Nephron progenitor cell (in vitro differentiated cells): ENCODE results near the gene UBE2E2.
"Not testable (repeated sequence)": the region's sequence is repeated elsewhere in the genome, so short reads cannot be mapped to it uniquely, and the experiment has no call there.

Source experiments
- DNase-seq: peaks from one replicate; pipeline ENCODE4 v3.0.0; 2021
- H3K27ac Mint-ChIP-seq: 2 replicates; pipeline ENCODE4 v1.8.0; 2021; ENCODE audit warnings: mild to moderate bottlenecking, moderate library complexity, mixed read lengths
- H3K27me3 Mint-ChIP-seq: 2 replicates; pipeline ENCODE4 v1.8.0; 2021; ENCODE audit warnings: mild to moderate bottlenecking, low read depth, mixed read lengths; ENCODE audit not compliant: poor library complexity
- H3K36me3 Mint-ChIP-seq: 2 replicates; pipeline ENCODE4 v1.8.0; 2021; ENCODE audit warnings: low read depth, mixed read lengths
- H3K4me1 Mint-ChIP-seq: 2 replicates; pipeline ENCODE4 v1.8.0; 2021; ENCODE audit warnings: mixed read lengths
- H3K4me3 Mint-ChIP-seq: 2 replicates; pipeline ENCODE4 v1.8.0; 2021; ENCODE audit warnings: mild to moderate bottlenecking, moderate library complexity, mixed read lengths
- H3K9me3 Mint-ChIP-seq: 2 replicates; pipeline ENCODE4 v1.8.0; 2021; ENCODE audit warnings: mild to moderate bottlenecking, moderate library complexity, mixed read lengths
- TF ChIP-seq, protein P1 (sequence below): fragments of 200-600 bp; sonication (generic); IDR thresholded peaks from 2 replicates; pipeline ENCODE4 v1.5.0; 2021; ENCODE audit warnings: antibody characterized with exemption

UBE2E2 gene

DNA sequence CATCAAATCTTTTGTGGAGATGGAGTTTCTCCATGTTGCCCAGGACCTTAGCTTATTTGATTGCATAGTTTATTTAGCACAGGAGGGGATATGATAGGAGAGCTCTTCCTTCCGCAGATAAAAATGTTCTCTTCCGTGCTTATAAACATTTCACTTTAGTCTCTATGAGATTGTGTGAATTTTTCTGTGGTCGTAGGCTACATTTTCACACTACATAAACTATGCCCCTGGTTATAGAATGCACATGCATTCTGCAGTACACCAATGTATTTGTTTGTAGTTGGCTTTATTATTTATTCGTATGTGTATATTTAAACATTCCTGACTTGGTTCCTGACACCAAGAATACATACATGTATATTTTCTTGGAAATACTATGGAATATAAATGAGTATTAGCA lies 139.2 kb downstream of the UBE2E2 start:
- no peak for DNase-seq
- H3K9me3 Mint-ChIP-seq, result peaks cover 7% of the 10 kb centered on the region
- H3K27me3 Mint-ChIP-seq, result no peaks in the 10 kb centered on the region
- H3K36me3 Mint-ChIP-seq, result peaks cover 7% of the 10 kb centered on the region
- H3K27ac Mint-ChIP-seq, result no peak overlapping the region
- H3K4me3 Mint-ChIP-seq, result no peak overlapping the region
- TF ChIP-seq, protein P1, sequence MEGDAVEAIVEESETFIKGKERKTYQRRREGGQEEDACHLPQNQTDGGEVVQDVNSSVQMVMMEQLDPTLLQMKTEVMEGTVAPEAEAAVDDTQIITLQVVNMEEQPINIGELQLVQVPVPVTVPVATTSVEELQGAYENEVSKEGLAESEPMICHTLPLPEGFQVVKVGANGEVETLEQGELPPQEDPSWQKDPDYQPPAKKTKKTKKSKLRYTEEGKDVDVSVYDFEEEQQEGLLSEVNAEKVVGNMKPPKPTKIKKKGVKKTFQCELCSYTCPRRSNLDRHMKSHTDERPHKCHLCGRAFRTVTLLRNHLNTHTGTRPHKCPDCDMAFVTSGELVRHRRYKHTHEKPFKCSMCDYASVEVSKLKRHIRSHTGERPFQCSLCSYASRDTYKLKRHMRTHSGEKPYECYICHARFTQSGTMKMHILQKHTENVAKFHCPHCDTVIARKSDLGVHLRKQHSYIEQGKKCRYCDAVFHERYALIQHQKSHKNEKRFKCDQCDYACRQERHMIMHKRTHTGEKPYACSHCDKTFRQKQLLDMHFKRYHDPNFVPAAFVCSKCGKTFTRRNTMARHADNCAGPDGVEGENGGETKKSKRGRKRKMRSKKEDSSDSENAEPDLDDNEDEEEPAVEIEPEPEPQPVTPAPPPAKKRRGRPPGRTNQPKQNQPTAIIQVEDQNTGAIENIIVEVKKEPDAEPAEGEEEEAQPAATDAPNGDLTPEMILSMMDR, result no peak
- H3K4me1 Mint-ChIP-seq, result no peaks in the 10 kb centered on the region

DNA sequence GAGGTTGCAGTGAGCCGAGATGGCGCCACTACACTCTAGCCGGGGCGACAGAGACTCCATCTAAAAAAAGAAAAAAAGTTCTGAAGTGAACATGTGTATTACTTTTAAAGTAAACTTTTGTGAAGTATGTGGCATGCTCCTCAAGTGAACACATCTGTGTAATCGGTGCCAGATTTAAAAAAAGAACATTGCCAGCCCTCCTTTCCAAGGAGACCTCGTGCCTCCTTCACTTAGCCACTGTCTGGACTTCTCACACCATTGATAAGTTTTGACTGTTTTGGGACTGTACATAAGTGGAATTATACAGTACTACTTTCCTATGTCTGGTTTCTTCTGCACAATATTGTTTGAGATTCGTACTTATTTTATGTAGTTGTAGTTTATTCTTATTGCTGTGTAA lies 140.4 kb downstream of the UBE2E2 start:
- Mint-ChIP-seq H3K4me3 (no peak overlapping the region), H3K4me1 (no peaks in the 10 kb centered on the region), H3K9me3 (peaks cover 17% of the 10 kb centered on the region), H3K36me3 (peaks cover 16% of the 10 kb centered on the region), H3K27me3 (no peaks in the 10 kb centered on the region), H3K27ac (no peak overlapping the region)
- TF ChIP-seq, protein P1, result no peak
- DNase-seq, result no peak

DNA sequence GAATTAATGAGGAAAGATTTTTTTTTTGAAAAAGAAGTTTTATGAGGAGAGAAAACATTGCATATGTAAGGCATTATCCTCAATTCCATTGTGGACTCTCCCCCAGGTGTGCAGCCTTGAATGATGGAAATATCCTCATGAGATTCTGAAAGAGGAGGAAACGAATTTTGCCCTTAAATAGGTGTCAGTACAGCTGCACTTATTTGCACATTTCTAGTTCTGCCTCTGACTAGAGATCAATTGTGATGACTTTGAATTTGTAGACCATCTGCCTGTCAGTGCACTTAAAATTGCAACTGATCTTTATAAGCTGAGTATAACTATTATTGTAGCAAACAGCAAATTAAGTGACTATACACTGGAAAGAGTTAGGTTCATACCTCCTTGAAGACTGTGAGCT lies 141.8 kb downstream of the UBE2E2 start:
- DNase-seq, result no peak
- TF ChIP-seq, protein P1, result no peak
- Mint-ChIP-seq H3K27me3 (no peaks in the 10 kb centered on the region), H3K4me3 (no peak overlapping the region), H3K36me3 (peaks cover 25% of the 10 kb centered on the region), H3K4me1 (no peaks in the 10 kb centered on the region), H3K9me3 (peaks cover 31% of the 10 kb centered on the region), H3K27ac (no peak overlapping the region)

DNA sequence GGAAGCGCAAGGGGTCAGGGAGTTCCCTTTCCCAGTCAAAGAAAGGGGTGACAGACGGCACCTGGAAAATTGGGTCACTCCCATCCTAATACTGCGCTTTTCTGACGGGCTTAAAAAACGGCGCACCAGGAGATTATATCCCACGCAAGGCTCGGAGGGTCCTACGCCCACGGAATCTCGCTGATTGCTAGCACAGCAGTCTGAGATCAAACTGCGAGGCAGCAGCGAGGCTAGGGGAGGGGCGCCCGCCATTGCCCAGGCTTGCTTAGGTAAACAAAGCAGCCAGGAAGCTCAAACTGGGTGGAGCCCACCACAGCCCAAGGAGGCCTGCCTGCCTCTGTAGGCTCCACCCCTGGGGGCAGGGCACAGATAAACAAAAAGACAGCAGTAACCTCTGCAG lies 146.3 kb downstream of the UBE2E2 start:
- DNase-seq, H3K27me3 Mint-ChIP-seq, H3K4me1 Mint-ChIP-seq, H3K4me3 Mint-ChIP-seq, H3K27ac Mint-ChIP-seq: not testable (repeated sequence)
- Mint-ChIP-seq H3K9me3 (peaks cover 65% of the 10 kb centered on the region), H3K36me3 (peaks cover 25% of the 10 kb centered on the region)

DNA sequence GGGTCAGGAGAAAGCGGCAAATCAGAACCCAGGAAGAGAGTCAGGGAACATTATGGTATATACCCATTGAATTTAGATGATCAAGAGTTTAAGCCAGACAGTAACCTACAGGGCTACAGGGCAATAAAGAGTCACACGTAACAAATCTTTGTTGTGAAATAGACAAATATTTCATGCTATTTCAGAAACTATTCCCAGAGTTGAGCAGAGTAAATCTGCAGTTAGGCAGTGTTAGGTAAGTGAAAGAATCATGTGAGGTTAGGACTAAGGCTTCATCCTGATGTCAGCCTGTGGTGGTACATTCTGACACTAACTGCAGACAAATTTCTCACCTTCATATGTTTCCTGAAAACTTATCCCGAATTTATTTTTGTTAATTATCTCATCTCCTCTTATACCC lies 153.0 kb downstream of the UBE2E2 start:
- peaks cover 3% of the 10 kb centered on the region for H3K27me3 Mint-ChIP-seq
- H3K27ac Mint-ChIP-seq, result peak overlapping the region; percentile 57
- H3K4me3 Mint-ChIP-seq, result no peak overlapping the region
- DNase-seq, result no peak
- no peaks in the 10 kb centered on the region for H3K36me3 Mint-ChIP-seq
- TF ChIP-seq, protein P1, result no peak
- no peaks in the 10 kb centered on the region for H3K4me1 Mint-ChIP-seq
- H3K9me3 Mint-ChIP-seq, result peaks cover 24% of the 10 kb centered on the region

DNA sequence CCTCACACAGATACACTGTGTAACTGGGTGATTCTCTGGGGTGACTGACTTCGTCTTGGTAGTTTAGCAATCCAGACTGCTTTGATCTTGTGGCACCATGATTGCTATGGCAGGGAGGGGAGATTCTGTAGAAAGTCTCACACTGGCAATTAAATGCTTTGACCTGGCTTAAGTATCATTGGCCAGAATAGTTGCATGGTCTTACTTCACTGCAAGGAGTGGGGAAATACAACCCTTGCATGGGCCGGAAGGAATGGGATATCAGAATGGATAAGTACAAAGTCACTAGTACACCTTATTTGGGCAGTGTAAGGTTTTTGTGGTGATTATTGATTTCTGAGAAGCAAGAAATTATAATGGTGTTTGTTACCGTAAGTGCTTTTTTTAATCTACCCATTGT lies 153.8 kb downstream of the UBE2E2 start:
- Mint-ChIP-seq H3K9me3 (peaks cover 19% of the 10 kb centered on the region), H3K4me3 (no peak overlapping the region), H3K36me3 (no peaks in the 10 kb centered on the region), H3K27ac (no peak overlapping the region), H3K27me3 (peaks cover 3% of the 10 kb centered on the region), H3K4me1 (no peaks in the 10 kb centered on the region)
- no peak for DNase-seq
- TF ChIP-seq, protein P1, result no peak
